ENCODE data around the gene ZNF462. TPM values are rescaled to one million over a fixed set of nuclear protein-coding genes. Genes with fewer than 3 reads are reported as not detected.

The ZNF462 gene
- total and polyA plus RNA-seq, 4 donors, result 30.6 to 61.7 (median 41.7) TPM

GRCh38 chr9:106932178-106932577, 69.2 kb downstream of the ZNF462 start:
- WGBS (ENCODE audit: insufficient coverage), result 95% methylated on average over 10 of the region's 10 CpGs
- Histone ChIP-seq H3K4me3 (ENCODE audit: low read depth, low read length) (no peak overlapping the region), H3K9me3 (ENCODE audit: control insufficient read depth, insufficient read depth, low read length) (no peaks in the 10 kb centered on the region), H3K27ac (ENCODE audit: low read depth, low read length) (no peak overlapping the region), H3K27me3 (ENCODE audit: control insufficient read depth, insufficient read depth, low read length) (no peaks in the 10 kb centered on the region), H3K36me3 (ENCODE audit: control insufficient read depth, insufficient read depth, low read length) (peaks cover 48% of the 10 kb centered on the region), H3K4me1 (ENCODE audit: control insufficient read depth, insufficient read depth, low read length) (peaks cover 7% of the 10 kb centered on the region)
- DNase-seq (ENCODE audit: low read depth in 4 of 6, low spot score in 6 of 6), result no peak

GRCh38 chr9:106932675-106933074, 69.7 kb downstream of the ZNF462 start:
- 83% methylated on average over 1 of the region's 3 CpGs for WGBS (ENCODE audit: insufficient coverage)
- no peak for DNase-seq (ENCODE audit: low read depth in 4 of 6, low spot score in 6 of 6)
- Histone ChIP-seq H3K4me3 (ENCODE audit: low read depth, low read length) (no peak overlapping the region), H3K36me3 (ENCODE audit: control insufficient read depth, insufficient read depth, low read length) (peaks cover 43% of the 10 kb centered on the region), H3K27me3 (ENCODE audit: control insufficient read depth, insufficient read depth, low read length) (no peaks in the 10 kb centered on the region), H3K4me1 (ENCODE audit: control insufficient read depth, insufficient read depth, low read length) (peaks cover 7% of the 10 kb centered on the region), H3K27ac (ENCODE audit: low read depth, low read length) (no peak overlapping the region), H3K9me3 (ENCODE audit: control insufficient read depth, insufficient read depth, low read length) (no peaks in the 10 kb centered on the region)

GRCh38 chr9:106933470-106933869, 70.5 kb downstream of the ZNF462 start:
- peaks cover 36% of the 10 kb centered on the region for H3K36me3 ChIP-seq (ENCODE audit: control insufficient read depth, insufficient read depth, low read length)
- DNase-seq (ENCODE audit: low read depth in 4 of 6, low spot score in 6 of 6), result no peak
- WGBS (ENCODE audit: insufficient coverage), result no CpG with 5 or more reads among the region's 2 CpGs
- peaks cover 7% of the 10 kb centered on the region for H3K4me1 ChIP-seq (ENCODE audit: control insufficient read depth, insufficient read depth, low read length)
- H3K4me3 ChIP-seq (ENCODE audit: low read depth, low read length), result no peak overlapping the region
- H3K27ac ChIP-seq (ENCODE audit: low read depth, low read length), result no peak overlapping the region
- no peaks in the 10 kb centered on the region for H3K27me3 ChIP-seq (ENCODE audit: control insufficient read depth, insufficient read depth, low read length)
- H3K9me3 ChIP-seq (ENCODE audit: control insufficient read depth, insufficient read depth, low read length), result no peaks in the 10 kb centered on the region

GRCh38 chr9:106934442-106935238, 71.7 kb downstream of the ZNF462 start:
- peaks cover 36% of the 10 kb centered on the region for H3K36me3 ChIP-seq (ENCODE audit: control insufficient read depth, insufficient read depth, low read length)
- peak in 2 of 6 donors; percentile 47 to 52 for DNase-seq (ENCODE audit: low read depth in 4 of 6, low spot score in 6 of 6)
- H3K9me3 ChIP-seq (ENCODE audit: control insufficient read depth, insufficient read depth, low read length), result no peaks in the 10 kb centered on the region
- WGBS (ENCODE audit: insufficient coverage), result no CpG with 5 or more reads among the region's 5 CpGs
- H3K4me3 ChIP-seq (ENCODE audit: low read depth, low read length), result no peak overlapping the region
- no peaks in the 10 kb centered on the region for H3K27me3 ChIP-seq (ENCODE audit: control insufficient read depth, insufficient read depth, low read length)
- no peaks in the 10 kb centered on the region for H3K4me1 ChIP-seq (ENCODE audit: control insufficient read depth, insufficient read depth, low read length)
- no peak overlapping the region for H3K27ac ChIP-seq (ENCODE audit: low read depth, low read length)

- Histone ChIP-seq H3K9me3 (ENCODE audit: control insufficient read depth, insufficient read depth, low read length) (no peaks in the 10 kb centered on the region), H3K36me3 (ENCODE audit: control insufficient read depth, insufficient read depth, low read length) (peaks cover 26% of the 10 kb centered on the region), H3K27ac (ENCODE audit: low read depth, low read length) (no peak overlapping the region), H3K27me3 (ENCODE audit: control insufficient read depth, insufficient read depth, low read length) (no peaks in the 10 kb centered on the region), H3K4me3 (ENCODE audit: low read depth, low read length) (no peak overlapping the region), H3K4me1 (ENCODE audit: control insufficient read depth, insufficient read depth, low read length) (no peaks in the 10 kb centered on the region)
- peak in 2 of 6 donors; percentile 48 to 62 for DNase-seq (ENCODE audit: low read depth in 4 of 6, low spot score in 6 of 6)
- WGBS (ENCODE audit: insufficient coverage), result 50% methylated on average over 2 of the region's 3 CpGs
Measured at GRCh38 chr9:106936680-106937079, 73.7 kb downstream of the ZNF462 start.

GRCh38 chr9:106941916-106942315, 79.0 kb downstream of the ZNF462 start:
- H3K4me3 ChIP-seq (ENCODE audit: low read depth, low read length), result no peak overlapping the region
- peaks cover 17% of the 10 kb centered on the region for H3K36me3 ChIP-seq (ENCODE audit: control insufficient read depth, insufficient read depth, low read length)
- H3K4me1 ChIP-seq (ENCODE audit: control insufficient read depth, insufficient read depth, low read length), result peaks cover 2% of the 10 kb centered on the region
- peak overlapping the region; percentile 64 for H3K27ac ChIP-seq (ENCODE audit: low read depth, low read length)
- peak; percentile 33 to 77 (median 63) for DNase-seq (ENCODE audit: low read depth in 4 of 6, low spot score in 6 of 6)
- no peaks in the 10 kb centered on the region for H3K27me3 ChIP-seq (ENCODE audit: control insufficient read depth, insufficient read depth, low read length)
- WGBS (ENCODE audit: insufficient coverage), result 16% methylated on average over 2 of the region's 2 CpGs
- no peaks in the 10 kb centered on the region for H3K9me3 ChIP-seq (ENCODE audit: control insufficient read depth, insufficient read depth, low read length)

GRCh38 chr9:106945727-106946660, 83.0 kb downstream of the ZNF462 start:
- WGBS (ENCODE audit: insufficient coverage), result 96% methylated on average over 5 of the region's 5 CpGs
- no peaks in the 10 kb centered on the region for H3K27me3 ChIP-seq (ENCODE audit: control insufficient read depth, insufficient read depth, low read length)
- no peak overlapping the region for H3K27ac ChIP-seq (ENCODE audit: low read depth, low read length)
- H3K4me3 ChIP-seq (ENCODE audit: low read depth, low read length), result no peak overlapping the region
- H3K4me1 ChIP-seq (ENCODE audit: control insufficient read depth, insufficient read depth, low read length), result peaks cover 2% of the 10 kb centered on the region
- H3K9me3 ChIP-seq (ENCODE audit: control insufficient read depth, insufficient read depth, low read length), result no peaks in the 10 kb centered on the region
- H3K36me3 ChIP-seq (ENCODE audit: control insufficient read depth, insufficient read depth, low read length), result no peaks in the 10 kb centered on the region
- no peak for DNase-seq (ENCODE audit: low read depth in 4 of 6, low spot score in 6 of 6)

- DNase-seq (ENCODE audit: low read depth in 4 of 6, low spot score in 6 of 6), result no peak
- no peak overlapping the region for H3K4me3 ChIP-seq (ENCODE audit: low read depth, low read length)
- H3K36me3 ChIP-seq (ENCODE audit: control insufficient read depth, insufficient read depth, low read length), result peaks cover 3% of the 10 kb centered on the region
- no peak overlapping the region for H3K27ac ChIP-seq (ENCODE audit: low read depth, low read length)
- no peaks in the 10 kb centered on the region for H3K4me1 ChIP-seq (ENCODE audit: control insufficient read depth, insufficient read depth, low read length)
- 81% methylated on average over 3 of the region's 8 CpGs for WGBS (ENCODE audit: insufficient coverage)
- no peaks in the 10 kb centered on the region for H3K9me3 ChIP-seq (ENCODE audit: control insufficient read depth, insufficient read depth, low read length)
- H3K27me3 ChIP-seq (ENCODE audit: control insufficient read depth, insufficient read depth, low read length), result no peaks in the 10 kb centered on the region
Measured at GRCh38 chr9:106947106-106947900, 84.3 kb downstream of the ZNF462 start.

GRCh38 chr9:106953174-106953573, 90.2 kb downstream of the ZNF462 start:
- 94% methylated on average over 3 of the region's 3 CpGs for WGBS (ENCODE audit: insufficient coverage)

More at GRCh38 chr9:106953174-106953573, 90.2 kb downstream of the ZNF462 start:
- no peak overlapping the region for H3K27ac ChIP-seq (ENCODE audit: low read depth, low read length)
- no peaks in the 10 kb centered on the region for H3K4me1 ChIP-seq (ENCODE audit: control insufficient read depth, insufficient read depth, low read length)
- peaks cover 3% of the 10 kb centered on the region for H3K36me3 ChIP-seq (ENCODE audit: control insufficient read depth, insufficient read depth, low read length)
- H3K27me3 ChIP-seq (ENCODE audit: control insufficient read depth, insufficient read depth, low read length), result no peaks in the 10 kb centered on the region
- no peak for DNase-seq (ENCODE audit: low read depth in 4 of 6, low spot score in 6 of 6)
- H3K9me3 ChIP-seq (ENCODE audit: control insufficient read depth, insufficient read depth, low read length), result no peaks in the 10 kb centered on the region
- no peak overlapping the region for H3K4me3 ChIP-seq (ENCODE audit: low read depth, low read length)
